Measurements from ENCODE around the gene TEFM. TPM values are rescaled to one million over a fixed set of nuclear protein-coding genes. Genes with fewer than 3 reads are reported as not detected.

TEFM gene
- total and polyA plus RNA-seq, 7 donors: 6.9 to 18.7 (median 12.3) TPM

DNA sequence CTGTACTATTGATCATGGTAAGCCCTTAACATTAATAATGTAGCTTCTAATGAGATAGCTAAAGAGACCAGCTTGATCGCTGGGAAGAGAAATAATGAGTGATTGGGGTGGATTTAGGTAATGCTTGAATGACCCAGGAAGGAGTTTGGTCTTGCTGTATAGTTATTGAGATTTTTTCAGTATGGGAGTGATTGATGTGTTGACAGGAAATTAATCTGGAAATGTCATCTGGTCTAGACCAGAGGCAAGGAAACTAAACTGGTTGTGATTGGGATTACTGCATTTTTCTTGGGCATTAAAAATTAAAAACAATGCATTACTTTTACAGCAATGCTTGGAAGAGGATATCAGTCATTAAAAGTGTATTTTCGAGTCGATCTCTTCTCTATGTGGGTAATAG, 11.8 kb downstream of the TEFM start:
- H3K27me3 ChIP-seq: no peaks in the 10 kb centered on the region
- DNase-seq: no peak
- intact Hi-C loops (cut with DNase I): no loop called here
- no peak overlapping the region for H3K4me3 ChIP-seq
- TF ChIP-seq EP300 (IDR thresholded peaks at IDR 0.05): no peak
- TF ChIP-seq POLR2AphosphoS5 (IDR thresholded peaks at IDR 0.05): no peak
- TF ChIP-seq, protein P1, sequence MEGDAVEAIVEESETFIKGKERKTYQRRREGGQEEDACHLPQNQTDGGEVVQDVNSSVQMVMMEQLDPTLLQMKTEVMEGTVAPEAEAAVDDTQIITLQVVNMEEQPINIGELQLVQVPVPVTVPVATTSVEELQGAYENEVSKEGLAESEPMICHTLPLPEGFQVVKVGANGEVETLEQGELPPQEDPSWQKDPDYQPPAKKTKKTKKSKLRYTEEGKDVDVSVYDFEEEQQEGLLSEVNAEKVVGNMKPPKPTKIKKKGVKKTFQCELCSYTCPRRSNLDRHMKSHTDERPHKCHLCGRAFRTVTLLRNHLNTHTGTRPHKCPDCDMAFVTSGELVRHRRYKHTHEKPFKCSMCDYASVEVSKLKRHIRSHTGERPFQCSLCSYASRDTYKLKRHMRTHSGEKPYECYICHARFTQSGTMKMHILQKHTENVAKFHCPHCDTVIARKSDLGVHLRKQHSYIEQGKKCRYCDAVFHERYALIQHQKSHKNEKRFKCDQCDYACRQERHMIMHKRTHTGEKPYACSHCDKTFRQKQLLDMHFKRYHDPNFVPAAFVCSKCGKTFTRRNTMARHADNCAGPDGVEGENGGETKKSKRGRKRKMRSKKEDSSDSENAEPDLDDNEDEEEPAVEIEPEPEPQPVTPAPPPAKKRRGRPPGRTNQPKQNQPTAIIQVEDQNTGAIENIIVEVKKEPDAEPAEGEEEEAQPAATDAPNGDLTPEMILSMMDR (IDR thresholded peaks at IDR 0.05): no peak
- no peak for TF ChIP-seq POLR2A (IDR thresholded peaks at IDR 0.05)
- peaks cover 0 to 27% (median 4%) of the 10 kb centered on the region in 4 donors for H3K36me3 ChIP-seq
- 93 to 97% methylated on average over 3 of the region's 3 CpGs for WGBS, 2 donors
- no peak overlapping the region for H3K27ac ChIP-seq
- H3K9me3 ChIP-seq: no peaks in the 10 kb centered on the region
- H3K4me1 ChIP-seq: no peaks in the 10 kb centered on the region

DNA sequence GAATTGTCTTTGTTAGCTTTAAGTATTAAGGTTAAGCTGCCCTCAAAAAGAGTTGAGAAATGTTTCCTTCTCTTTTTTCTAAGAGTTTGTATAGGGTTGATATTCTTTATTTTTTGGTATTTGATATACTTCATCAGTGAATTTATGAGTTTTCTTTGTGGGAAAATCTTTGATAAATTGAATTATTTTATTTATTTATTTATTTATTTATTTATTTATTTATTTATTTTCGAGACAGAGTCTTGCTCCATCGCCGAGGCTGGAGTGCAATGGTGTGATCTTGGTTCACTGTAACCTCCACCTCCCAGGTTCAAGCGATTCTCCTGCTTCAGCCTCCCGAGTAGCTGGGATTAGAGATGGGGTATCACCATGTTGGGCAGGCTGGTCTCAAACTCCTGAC, 19.9 kb downstream of the TEFM start:
- no peaks in the 10 kb centered on the region for H3K27me3 ChIP-seq
- H3K27ac ChIP-seq: no peak overlapping the region
- no peaks in the 10 kb centered on the region for H3K4me1 ChIP-seq
- no peak overlapping the region for H3K4me3 ChIP-seq
- intact Hi-C loops (cut with DNase I): no loop called here
- peaks cover 0 to 5% (median 2%) of the 10 kb centered on the region in 4 donors for H3K36me3 ChIP-seq
- TF ChIP-seq POLR2A (IDR thresholded peaks at IDR 0.05): no peak
- H3K9me3 ChIP-seq: no peaks in the 10 kb centered on the region
- WGBS, 2 donors: 95 to 97% methylated on average over 5 of the region's 5 CpGs
- DNase-seq: no peak

DNA sequence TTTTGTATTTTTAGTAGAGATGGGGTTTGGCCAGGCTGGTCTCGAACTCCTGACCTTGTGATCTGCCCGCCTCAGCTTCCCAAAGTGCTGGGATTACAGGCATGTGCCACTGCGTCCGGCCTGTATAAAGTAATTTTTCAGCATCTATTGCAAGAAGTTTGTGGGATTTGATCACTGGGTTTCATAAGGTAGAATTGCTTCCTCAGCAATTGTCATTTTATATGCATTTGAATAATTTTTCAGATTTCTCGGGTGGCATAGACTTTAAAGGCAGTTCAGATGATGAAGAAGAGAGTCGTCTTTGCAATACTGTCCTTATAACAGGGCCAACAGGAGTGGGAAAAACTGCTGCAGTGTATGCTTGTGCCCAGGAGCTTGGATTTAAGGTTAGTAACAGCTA, 37.0 kb downstream of the TEFM start:
- H3K36me3 ChIP-seq: no peaks in the 10 kb centered on the region
- H3K27ac ChIP-seq: no peak overlapping the region
- H3K27me3 ChIP-seq: no peaks in the 10 kb centered on the region
- TF ChIP-seq POLR2AphosphoS5 (IDR thresholded peaks at IDR 0.05): no peak
- TF ChIP-seq POLR2A (IDR thresholded peaks at IDR 0.05): no peak
- TF ChIP-seq EP300 (IDR thresholded peaks at IDR 0.05): no peak
- TF ChIP-seq, protein P1 (IDR thresholded peaks at IDR 0.05): no peak
- no peaks in the 10 kb centered on the region for H3K4me1 ChIP-seq
- intact Hi-C loops (cut with DNase I): no loop called here
- no peak overlapping the region for H3K4me3 ChIP-seq
- no peak for DNase-seq
- no peaks in the 10 kb centered on the region for H3K9me3 ChIP-seq
- 97% methylated on average over 6 of the region's 6 CpGs for WGBS, 2 donors

DNA sequence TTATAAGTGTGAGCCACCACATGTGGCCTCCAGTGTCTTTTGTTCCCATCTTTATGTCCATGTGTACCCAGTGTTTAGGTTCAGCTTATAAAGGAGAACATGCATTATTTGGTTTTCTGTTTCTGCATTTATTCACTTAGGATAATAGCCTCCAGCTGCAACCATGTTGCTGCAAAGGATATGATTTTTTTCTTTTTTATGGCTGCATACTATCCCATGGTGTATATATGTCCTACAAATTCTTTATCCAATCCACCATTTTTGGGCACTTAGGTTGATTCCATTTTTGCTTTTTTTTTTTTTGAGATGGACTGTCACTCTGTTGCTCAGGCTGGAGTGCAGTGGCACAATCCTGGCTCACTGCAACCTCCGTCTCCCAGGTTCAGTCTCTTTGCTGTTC, 41.4 kb downstream of the TEFM start:
- Histone ChIP-seq H3K27ac (no peak overlapping the region), H3K9me3 (no peaks in the 10 kb centered on the region), H3K4me1 (no peaks in the 10 kb centered on the region), H3K4me3 (no peak overlapping the region), H3K27me3 (no peaks in the 10 kb centered on the region), H3K36me3 (no peaks in the 10 kb centered on the region)
- intact Hi-C loops (cut with DNase I): no loop called here
- no peak for DNase-seq
- WGBS, 2 donors: 97 to 100% methylated on average over 1 of the region's 1 CpG
- TF ChIP-seq POLR2A (IDR thresholded peaks at IDR 0.05): no peak
- no peak for TF ChIP-seq POLR2AphosphoS5 (IDR thresholded peaks at IDR 0.05)
- TF ChIP-seq, protein P1 (IDR thresholded peaks at IDR 0.05): no peak
- no peak for TF ChIP-seq EP300 (IDR thresholded peaks at IDR 0.05)

DNA sequence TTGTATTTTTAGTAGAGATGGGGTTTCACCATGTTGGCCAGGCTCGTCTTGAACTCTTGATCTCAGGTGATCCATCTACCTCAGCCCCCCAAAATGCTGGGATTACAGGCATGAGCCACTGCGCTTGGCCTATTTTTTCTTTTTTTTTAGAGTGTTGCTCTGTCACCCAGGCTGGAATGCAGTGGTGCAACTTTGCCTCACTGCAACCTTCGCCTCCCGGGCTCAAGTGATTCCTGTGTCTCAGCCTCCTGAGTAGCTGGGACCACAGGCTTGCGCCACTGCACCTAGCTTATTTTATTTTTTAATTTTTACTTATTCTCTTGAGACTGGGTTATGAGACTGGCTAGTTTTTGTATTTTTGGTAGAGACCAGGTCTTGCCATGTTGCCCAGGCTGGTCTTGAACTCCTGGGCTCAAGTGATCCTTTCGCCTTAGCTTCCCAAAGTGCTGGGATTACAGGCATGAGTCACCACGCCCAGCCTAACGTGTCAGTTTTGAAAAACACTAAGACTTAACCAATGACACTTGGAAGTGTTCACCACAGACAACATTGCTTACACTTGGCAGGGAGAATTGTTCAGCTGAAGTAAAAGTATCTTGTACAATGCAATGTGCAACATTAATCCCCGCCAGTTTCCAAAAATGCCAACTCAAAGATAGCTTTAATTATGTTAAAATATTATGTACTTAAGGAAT, 47.3 kb downstream of the TEFM start:
- H3K4me1 ChIP-seq: no peaks in the 10 kb centered on the region
- DNase-seq: no peak
- no peaks in the 10 kb centered on the region for H3K9me3 ChIP-seq
- 93 to 97% methylated on average over 9 of the region's 9 CpGs for WGBS, 2 donors
- H3K4me3 ChIP-seq: no peak overlapping the region
- no peak overlapping the region for H3K27ac ChIP-seq
- intact Hi-C loops (cut with DNase I): no loop called here
- no peaks in the 10 kb centered on the region for H3K27me3 ChIP-seq
- no peaks in the 10 kb centered on the region for H3K36me3 ChIP-seq
- TF ChIP-seq EP300 (IDR thresholded peaks at IDR 0.05) (no peak), POLR2AphosphoS5 (IDR thresholded peaks at IDR 0.05) (no peak), POLR2A (IDR thresholded peaks at IDR 0.05) (no peak)
- TF ChIP-seq, protein P1 (IDR thresholded peaks at IDR 0.05): no peak

All from sigmoid colon (tissue), 7 donors.